Measurements from ENCODE around the gene COMMD4.

COMMD4 gene

GRCh38 chr15:75358771-75359536 is 23.1 kb downstream of the COMMD4 start:
- Histone ChIP-seq H3K4me1 (ENCODE audit: control insufficient read depth in 1 of 2, insufficient read depth in 2 of 2, low read length in 2 of 2) (no peaks in the 10 kb centered on the region), H3K4me3 (ENCODE audit: low read depth in 1 of 2, low read length in 2 of 2) (no peak overlapping the region), H3K27ac (ENCODE audit: low read length) (no peak overlapping the region), H3K36me3 (ENCODE audit: control insufficient read depth in 1 of 2, insufficient read depth in 2 of 2, low read length in 2 of 2) (peaks cover 27 to 81% of the 10 kb centered on the region in 2 donors), H3K27me3 (ENCODE audit: low read depth, low read length) (no peaks in the 10 kb centered on the region), H3K9me3 (ENCODE audit: control insufficient read depth in 1 of 2, low read length in 2 of 2) (no peaks in the 10 kb centered on the region)

GRCh38 chr15:75359537-75360250 is 23.8 kb downstream of the COMMD4 start:
- H3K4me1 ChIP-seq (ENCODE audit: control insufficient read depth in 1 of 2, insufficient read depth in 2 of 2, low read length in 2 of 2) = no peaks in the 10 kb centered on the region
- no peak overlapping the region for H3K27ac ChIP-seq (ENCODE audit: low read length)
- H3K9me3 ChIP-seq (ENCODE audit: control insufficient read depth in 1 of 2, low read length in 2 of 2) = no peaks in the 10 kb centered on the region
- H3K36me3 ChIP-seq (ENCODE audit: control insufficient read depth in 1 of 2, insufficient read depth in 2 of 2, low read length in 2 of 2) = peaks cover 32 to 87% of the 10 kb centered on the region in 2 donors
- no peaks in the 10 kb centered on the region for H3K27me3 ChIP-seq (ENCODE audit: low read depth, low read length)
- no peak overlapping the region for H3K4me3 ChIP-seq (ENCODE audit: low read depth in 1 of 2, low read length in 2 of 2)

DNA sequence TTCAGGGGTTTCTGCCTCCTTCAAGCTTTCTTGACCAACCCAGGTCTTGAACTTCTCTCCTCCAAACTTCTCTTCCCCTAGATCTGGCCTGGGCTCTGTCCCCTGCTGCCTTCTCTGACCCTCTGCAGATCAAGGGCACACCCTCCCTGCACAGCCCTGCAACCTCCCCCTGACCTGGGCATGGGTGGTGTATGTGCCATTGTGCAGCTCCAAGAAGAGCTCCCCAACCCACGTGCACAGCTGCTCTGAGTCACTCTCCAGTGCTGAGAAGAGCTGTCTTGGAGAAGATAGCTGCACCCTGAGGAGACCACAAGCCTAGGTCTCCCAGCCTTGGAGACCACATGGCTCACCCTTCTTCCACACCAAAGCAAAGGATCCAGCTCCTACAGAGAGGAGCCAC is 24.5 kb downstream of the COMMD4 start:
- Histone ChIP-seq H3K4me3 (ENCODE audit: low read depth in 1 of 2, low read length in 2 of 2) (no peak overlapping the region), H3K4me1 (ENCODE audit: control insufficient read depth in 1 of 2, insufficient read depth in 2 of 2, low read length in 2 of 2) (no peaks in the 10 kb centered on the region), H3K9me3 (ENCODE audit: control insufficient read depth in 1 of 2, low read length in 2 of 2) (no peaks in the 10 kb centered on the region), H3K27ac (ENCODE audit: low read length) (no peak overlapping the region), H3K27me3 (ENCODE audit: low read depth, low read length) (no peaks in the 10 kb centered on the region), H3K36me3 (ENCODE audit: control insufficient read depth in 1 of 2, insufficient read depth in 2 of 2, low read length in 2 of 2) (peaks cover 33 to 87% of the 10 kb centered on the region in 2 donors)

DNA sequence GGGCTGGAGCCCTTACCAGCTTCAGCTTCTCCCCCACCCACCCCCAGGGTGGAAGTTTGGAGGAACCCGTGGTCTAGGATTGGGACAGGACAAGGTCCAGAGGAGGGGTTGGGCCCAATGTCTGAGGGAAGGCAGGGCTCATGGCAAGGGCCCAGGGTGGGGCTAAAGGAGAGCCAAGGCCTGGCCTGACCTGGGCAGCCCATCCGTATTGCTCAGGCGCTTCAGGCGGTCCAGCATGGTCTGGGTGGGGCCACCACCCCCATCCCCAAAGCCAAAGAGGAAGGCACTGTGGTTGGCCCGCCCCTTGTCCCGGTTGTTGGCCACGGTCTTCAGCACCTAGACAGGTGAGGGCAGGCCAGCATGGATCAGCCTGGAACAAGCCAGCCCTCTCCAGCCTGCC is 25.0 kb downstream of the COMMD4 start:
- no peaks in the 10 kb centered on the region for H3K9me3 ChIP-seq (ENCODE audit: control insufficient read depth in 1 of 2, low read length in 2 of 2)
- H3K36me3 ChIP-seq (ENCODE audit: control insufficient read depth in 1 of 2, insufficient read depth in 2 of 2, low read length in 2 of 2) = peaks cover 33 to 88% of the 10 kb centered on the region in 2 donors
- no peak overlapping the region for H3K27ac ChIP-seq (ENCODE audit: low read length)
- no peaks in the 10 kb centered on the region for H3K27me3 ChIP-seq (ENCODE audit: low read depth, low read length)
- H3K4me3 ChIP-seq (ENCODE audit: low read depth in 1 of 2, low read length in 2 of 2) = no peak overlapping the region
- H3K4me1 ChIP-seq (ENCODE audit: control insufficient read depth in 1 of 2, insufficient read depth in 2 of 2, low read length in 2 of 2) = no peaks in the 10 kb centered on the region

- H3K4me1 ChIP-seq (ENCODE audit: control insufficient read depth in 1 of 2, insufficient read depth in 2 of 2, low read length in 2 of 2) = no peaks in the 10 kb centered on the region
- no peak overlapping the region for H3K4me3 ChIP-seq (ENCODE audit: low read depth in 1 of 2, low read length in 2 of 2)
- H3K27ac ChIP-seq (ENCODE audit: low read length) = no peak overlapping the region
- H3K36me3 ChIP-seq (ENCODE audit: control insufficient read depth in 1 of 2, insufficient read depth in 2 of 2, low read length in 2 of 2) = peaks cover 35 to 88% of the 10 kb centered on the region in 2 donors
- no peaks in the 10 kb centered on the region for H3K9me3 ChIP-seq (ENCODE audit: control insufficient read depth in 1 of 2, low read length in 2 of 2)
- H3K27me3 ChIP-seq (ENCODE audit: low read depth, low read length) = no peaks in the 10 kb centered on the region
These were observed 25.6 kb downstream of the COMMD4 start for GRCh38 chr15:75361361-75361988.

GRCh38 chr15:75361989-75362641 is 26.3 kb downstream of the COMMD4 start:
- Histone ChIP-seq H3K36me3 (ENCODE audit: control insufficient read depth in 1 of 2, insufficient read depth in 2 of 2, low read length in 2 of 2) (peaks cover 41 to 88% of the 10 kb centered on the region in 2 donors), H3K27ac (ENCODE audit: low read length) (no peak overlapping the region), H3K9me3 (ENCODE audit: control insufficient read depth in 1 of 2, low read length in 2 of 2) (no peaks in the 10 kb centered on the region), H3K4me3 (ENCODE audit: low read depth in 1 of 2, low read length in 2 of 2) (no peak overlapping the region), H3K27me3 (ENCODE audit: low read depth, low read length) (no peaks in the 10 kb centered on the region), H3K4me1 (ENCODE audit: control insufficient read depth in 1 of 2, insufficient read depth in 2 of 2, low read length in 2 of 2) (peaks cover 0 to under 1% of the 10 kb centered on the region in 2 donors)

DNA sequence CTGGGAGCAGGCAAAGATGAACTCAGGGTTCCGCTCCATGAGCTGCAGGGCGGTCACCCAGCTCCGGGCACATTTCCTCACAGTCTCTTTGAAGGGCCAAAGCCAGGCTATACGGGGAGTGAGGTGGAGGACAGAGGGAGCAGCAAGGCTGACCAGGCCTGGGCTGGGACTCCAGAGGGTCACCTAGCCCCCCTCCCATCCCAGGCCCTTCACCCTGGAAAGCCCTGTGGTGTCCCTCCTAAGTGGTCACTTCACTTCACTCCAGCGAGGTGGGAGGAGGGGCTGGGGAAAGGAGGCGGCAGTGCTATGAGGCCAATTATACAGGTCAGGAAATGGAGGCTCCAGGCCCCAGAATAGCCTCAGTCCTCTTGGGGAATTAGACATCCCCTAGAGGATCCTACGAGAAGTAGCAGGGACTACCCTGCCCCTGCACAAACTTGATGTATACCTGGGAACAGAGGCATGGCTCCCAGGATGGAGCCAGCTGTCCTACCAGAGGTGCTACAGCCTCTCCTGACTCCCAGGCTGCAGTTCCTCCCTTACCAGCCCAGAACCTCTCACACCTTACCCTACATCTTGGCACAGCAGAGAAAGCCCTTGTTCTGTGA is 26.9 kb downstream of the COMMD4 start:
- Histone ChIP-seq H3K4me1 (ENCODE audit: control insufficient read depth in 1 of 2, insufficient read depth in 2 of 2, low read length in 2 of 2) (peaks cover 0 to 6% of the 10 kb centered on the region in 2 donors), H3K9me3 (ENCODE audit: control insufficient read depth in 1 of 2, low read length in 2 of 2) (no peaks in the 10 kb centered on the region), H3K4me3 (ENCODE audit: low read depth in 1 of 2, low read length in 2 of 2) (no peak overlapping the region), H3K27ac (ENCODE audit: low read length) (no peak overlapping the region), H3K27me3 (ENCODE audit: low read depth, low read length) (no peaks in the 10 kb centered on the region), H3K36me3 (ENCODE audit: control insufficient read depth in 1 of 2, insufficient read depth in 2 of 2, low read length in 2 of 2) (peaks cover 41 to 87% of the 10 kb centered on the region in 2 donors)

DNA sequence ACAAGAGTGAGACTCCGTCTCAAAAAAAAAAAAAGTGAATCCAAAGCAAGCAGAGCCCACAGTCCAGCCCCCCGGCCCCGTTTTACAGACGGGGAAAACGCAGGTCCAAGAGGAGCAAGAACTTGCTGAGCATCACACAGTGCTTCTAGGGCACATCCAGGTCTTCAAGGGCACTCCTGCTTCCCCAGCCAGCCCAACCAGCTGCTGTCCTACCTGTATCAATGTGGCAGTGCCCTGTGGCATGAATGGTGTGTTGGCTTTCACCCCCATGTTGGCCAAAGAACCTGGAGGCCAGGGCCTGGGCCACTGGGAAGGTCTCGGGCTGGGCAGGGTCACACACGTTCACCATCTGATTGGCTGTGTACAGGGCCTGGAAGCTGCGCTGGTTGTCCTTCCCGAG is 27.9 kb downstream of the COMMD4 start:
- Histone ChIP-seq H3K27ac (ENCODE audit: low read length) (no peak overlapping the region), H3K36me3 (ENCODE audit: control insufficient read depth in 1 of 2, insufficient read depth in 2 of 2, low read length in 2 of 2) (peaks cover 36 to 76% of the 10 kb centered on the region in 2 donors), H3K4me1 (ENCODE audit: control insufficient read depth in 1 of 2, insufficient read depth in 2 of 2, low read length in 2 of 2) (peaks cover 2 to 9% of the 10 kb centered on the region in 2 donors)

DNA sequence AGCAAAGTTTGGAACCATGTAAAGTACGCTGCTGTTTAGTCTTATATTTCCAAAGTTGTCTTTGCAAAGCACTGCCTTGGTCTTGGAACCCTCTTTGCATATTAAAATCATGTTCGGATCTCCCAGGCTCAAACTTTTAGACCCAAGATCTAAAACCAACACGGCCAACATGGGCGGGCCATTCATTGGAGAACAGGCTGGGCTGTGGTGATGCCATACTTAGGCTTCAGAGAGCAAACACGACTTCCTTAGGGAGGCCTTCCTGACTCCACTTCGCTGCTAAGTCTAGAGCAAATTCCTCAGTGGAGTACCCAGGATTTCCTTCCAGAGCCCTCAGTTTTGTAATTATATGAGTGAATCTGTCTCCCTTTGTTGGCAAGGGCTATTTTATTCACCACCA is 29.0 kb downstream of the COMMD4 start:
- no peaks in the 10 kb centered on the region for H3K27me3 ChIP-seq (ENCODE audit: low read depth, low read length)
- H3K36me3 ChIP-seq (ENCODE audit: control insufficient read depth in 1 of 2, insufficient read depth in 2 of 2, low read length in 2 of 2) = peaks cover 29 to 67% of the 10 kb centered on the region in 2 donors
- peaks cover 12 to 18% of the 10 kb centered on the region in 2 donors for H3K4me1 ChIP-seq (ENCODE audit: control insufficient read depth in 1 of 2, insufficient read depth in 2 of 2, low read length in 2 of 2)
- H3K27ac ChIP-seq (ENCODE audit: low read length) = no peak overlapping the region
- H3K9me3 ChIP-seq (ENCODE audit: control insufficient read depth in 1 of 2, low read length in 2 of 2) = no peaks in the 10 kb centered on the region
- no peak overlapping the region for H3K4me3 ChIP-seq (ENCODE audit: low read depth in 1 of 2, low read length in 2 of 2)

More for the DNA sequence above, 27.9 kb downstream of the COMMD4 start:
- Histone ChIP-seq H3K9me3 (ENCODE audit: control insufficient read depth in 1 of 2, low read length in 2 of 2) (no peaks in the 10 kb centered on the region), H3K27me3 (ENCODE audit: low read depth, low read length) (no peaks in the 10 kb centered on the region), H3K4me3 (ENCODE audit: low read depth in 1 of 2, low read length in 2 of 2) (no peak overlapping the region)

GRCh38 chr15:75366163-75366562 is 30.3 kb downstream of the COMMD4 start:
- H3K36me3 ChIP-seq (ENCODE audit: control insufficient read depth in 1 of 2, insufficient read depth in 2 of 2, low read length in 2 of 2) = peaks cover 36 to 60% of the 10 kb centered on the region in 2 donors
- H3K9me3 ChIP-seq (ENCODE audit: control insufficient read depth in 1 of 2, low read length in 2 of 2) = no peaks in the 10 kb centered on the region
- H3K27ac ChIP-seq (ENCODE audit: low read length) = no peak overlapping the region
- H3K4me3 ChIP-seq (ENCODE audit: low read depth in 1 of 2, low read length in 2 of 2) = no peak overlapping the region
- peaks cover 12 to 18% of the 10 kb centered on the region in 2 donors for H3K4me1 ChIP-seq (ENCODE audit: control insufficient read depth in 1 of 2, insufficient read depth in 2 of 2, low read length in 2 of 2)
- no peaks in the 10 kb centered on the region for H3K27me3 ChIP-seq (ENCODE audit: low read depth, low read length)

Data from muscle layer of duodenum (tissue), 2 donors.